ENCODE measurements around the gene TADA2B.

TADA2B gene

DNA sequence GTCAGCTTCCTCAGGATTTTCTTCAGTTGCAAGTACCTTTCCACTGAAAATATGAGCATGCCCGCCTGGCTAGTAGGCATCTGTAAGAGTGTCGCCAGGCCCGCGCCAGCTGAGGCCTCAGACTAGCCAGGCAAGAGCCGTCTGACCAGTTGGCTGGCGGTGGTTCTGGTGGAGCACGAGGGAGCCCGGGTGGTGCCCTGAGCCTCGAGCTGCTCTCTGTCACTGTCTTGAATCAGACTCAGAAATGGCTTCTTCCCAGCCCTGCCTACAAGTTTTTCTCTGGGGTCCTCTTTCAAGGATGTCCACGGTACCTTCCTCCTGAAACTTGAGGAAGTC, 12.8 kb downstream of the TADA2B start:
- DNase-seq: no peak

DNA sequence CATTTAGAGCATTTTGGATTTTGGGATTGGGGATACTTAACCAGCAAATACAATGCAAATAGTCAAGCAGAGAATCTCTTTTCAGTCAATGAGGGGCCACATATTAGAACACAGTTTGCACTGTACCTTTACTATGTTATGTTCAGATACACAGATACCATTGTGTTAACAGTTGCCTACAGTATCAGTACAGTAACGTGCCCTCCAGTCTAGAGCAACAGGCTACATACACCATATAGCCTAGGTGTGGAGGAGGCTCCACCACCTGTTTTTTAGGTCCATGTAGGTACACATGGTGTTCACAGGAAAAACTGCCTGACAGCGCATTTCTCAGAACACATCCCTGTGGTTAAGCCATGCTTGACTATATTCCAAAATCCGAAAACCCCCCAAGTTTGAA, 15.6 kb downstream of the TADA2B start:
- DNase-seq: no peak

DNA sequence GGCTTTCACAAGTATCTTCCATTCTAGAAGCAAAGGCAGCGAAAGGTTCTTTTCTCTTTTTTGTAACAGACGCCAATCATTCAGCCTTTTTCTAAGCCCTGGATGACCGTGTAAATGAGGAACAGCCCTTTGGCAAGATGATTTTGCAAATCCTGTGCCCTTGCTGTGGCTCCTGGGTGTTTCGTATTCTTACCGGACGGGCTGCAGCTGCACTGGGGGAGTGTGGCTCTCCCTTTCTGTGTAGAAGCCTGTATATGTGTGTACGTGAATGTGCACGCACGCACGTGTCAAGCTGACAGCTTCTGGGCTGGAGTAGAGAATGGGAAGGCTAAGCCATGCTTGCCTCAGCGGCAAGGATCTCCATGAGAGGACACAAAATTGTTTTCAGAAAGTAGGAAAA, 16.5 kb downstream of the TADA2B start:
- no peak for DNase-seq

DNA sequence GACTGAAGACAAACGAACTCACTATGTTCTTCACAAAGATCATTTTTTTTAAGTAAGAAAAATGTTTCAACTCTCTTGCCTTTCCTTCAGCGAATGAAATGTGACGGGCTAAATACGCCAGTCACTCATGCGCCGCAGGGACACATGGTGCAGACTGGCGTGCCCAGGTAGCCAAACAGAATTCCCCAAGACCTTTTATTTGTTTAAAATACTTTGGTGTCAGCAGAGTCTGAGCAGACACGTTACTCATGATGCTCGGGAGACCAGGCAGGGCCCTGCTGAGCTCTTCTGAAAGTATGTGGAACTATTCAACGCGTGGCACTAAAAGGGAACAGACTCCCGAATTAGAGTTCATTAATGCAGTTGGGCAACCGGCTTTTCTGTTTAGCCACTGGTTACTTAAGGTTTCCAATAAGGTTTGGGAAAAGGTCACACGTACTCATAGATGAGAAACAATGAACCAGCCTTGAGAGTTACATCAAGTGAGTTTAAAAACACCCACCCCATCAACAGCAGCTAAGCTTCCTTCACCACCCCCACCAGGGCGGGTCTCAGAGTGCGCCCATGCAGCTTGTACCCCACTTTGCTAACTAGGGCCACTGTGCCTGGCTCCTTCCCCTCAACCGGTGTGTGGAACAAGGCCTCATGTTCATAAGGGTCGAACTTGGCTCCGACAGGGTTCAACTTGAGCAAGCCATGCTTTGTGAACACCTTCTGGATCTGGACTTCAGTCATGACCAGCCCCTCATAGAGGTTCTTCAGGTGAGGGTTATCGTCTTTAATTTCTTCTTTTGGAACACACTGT, 17.4 kb downstream of the TADA2B start:
- DNase-seq: no peak

DNA sequence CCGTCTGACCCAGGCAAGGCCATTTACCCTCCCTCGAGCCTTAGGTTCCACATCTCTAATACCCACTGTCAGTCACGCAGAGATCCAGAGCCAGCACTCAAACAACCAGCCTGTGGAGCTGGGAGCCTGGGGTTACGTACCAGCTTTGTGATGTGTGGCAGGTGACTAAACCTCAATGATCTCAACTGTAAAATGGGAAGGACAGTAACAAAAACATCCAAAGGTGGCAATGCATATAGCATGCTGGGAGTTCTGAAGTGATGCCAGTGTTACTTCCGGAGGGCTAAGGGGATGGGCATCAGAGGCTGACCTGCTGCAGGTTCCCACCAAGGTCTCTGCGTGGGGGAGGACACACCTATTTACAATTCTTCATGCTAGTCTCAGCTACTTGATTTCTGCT, 18.6 kb downstream of the TADA2B start:
- no peak for DNase-seq

DNA sequence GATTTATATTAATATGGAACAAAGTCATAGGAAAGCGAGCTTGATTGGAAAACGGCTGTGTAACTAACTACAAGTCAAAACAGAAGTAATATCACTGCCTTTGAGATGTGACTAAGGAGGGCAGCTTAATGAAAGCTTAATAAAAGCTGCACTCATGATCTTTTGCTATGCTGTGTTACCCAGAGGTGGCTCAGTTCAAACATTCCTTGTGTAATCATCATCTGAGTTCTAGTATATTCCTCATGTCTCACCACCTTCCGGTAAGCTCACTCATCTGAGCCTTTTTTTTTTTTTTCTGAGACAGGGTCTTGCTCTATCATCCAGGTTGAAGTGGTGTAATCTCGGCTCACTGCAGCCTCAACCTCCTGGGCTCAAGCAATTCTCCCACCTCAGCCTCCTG, 19.6 kb downstream of the TADA2B start:
- DNase-seq: no peak

DNA sequence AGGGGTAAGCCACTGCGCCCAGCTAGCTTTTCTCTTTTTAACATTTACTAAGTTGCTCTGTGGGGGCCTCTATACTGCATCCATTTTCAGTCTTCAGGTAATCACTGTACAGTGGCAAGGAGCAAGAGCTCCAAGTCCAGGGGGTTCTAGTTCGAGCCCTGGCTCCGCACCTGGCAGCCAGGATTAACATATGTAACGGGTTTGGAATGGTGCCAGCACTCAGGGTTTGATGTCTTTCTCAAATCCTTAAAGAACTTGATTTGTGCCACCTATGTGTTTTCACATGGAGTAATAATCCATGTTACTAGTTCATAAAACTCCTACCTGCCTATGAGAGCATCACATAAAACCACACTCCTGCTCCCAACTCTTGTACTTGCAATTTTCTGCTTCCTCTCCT, 20.2 kb downstream of the TADA2B start:
- no peak for DNase-seq

DNA sequence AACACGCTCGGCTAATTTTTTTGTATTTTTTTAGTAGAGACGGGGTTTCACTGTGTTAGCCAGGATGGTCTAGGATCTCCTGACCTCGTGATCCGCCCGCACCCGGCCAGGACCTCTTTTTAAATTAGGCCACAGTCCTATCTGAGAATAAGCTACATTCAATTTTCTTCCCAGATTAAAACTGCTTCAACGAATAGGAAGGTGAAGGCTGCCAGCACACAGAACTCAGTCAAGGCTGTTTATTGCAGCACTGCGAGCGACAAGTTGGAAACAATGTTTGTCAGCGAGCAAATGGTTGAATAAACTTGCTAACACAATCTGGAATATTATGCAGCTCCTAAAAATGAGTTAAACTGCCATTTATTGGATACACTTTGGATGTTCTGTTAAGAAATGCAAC, 22.8 kb downstream of the TADA2B start:
- no peak for DNase-seq

DNA sequence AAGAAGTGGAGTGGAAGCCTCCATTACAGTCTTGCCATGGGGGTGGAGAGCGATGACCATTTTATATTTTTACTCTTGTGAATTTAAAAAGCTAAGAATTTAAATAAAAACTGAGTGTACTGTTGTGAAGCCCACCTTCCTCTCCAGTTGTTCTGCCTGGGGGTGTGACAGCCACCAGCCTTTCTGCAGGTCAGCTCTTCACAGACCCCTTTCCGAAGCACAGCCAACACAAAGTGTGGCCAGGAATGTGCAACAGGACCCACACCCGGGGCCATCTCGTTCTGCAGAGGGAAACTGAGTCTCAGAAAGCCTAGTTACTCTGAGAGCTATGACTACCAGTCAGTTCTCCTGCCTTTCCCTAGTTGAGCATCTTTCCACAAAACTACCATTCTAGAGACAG, 23.3 kb downstream of the TADA2B start:
- no peak for DNase-seq

DNA sequence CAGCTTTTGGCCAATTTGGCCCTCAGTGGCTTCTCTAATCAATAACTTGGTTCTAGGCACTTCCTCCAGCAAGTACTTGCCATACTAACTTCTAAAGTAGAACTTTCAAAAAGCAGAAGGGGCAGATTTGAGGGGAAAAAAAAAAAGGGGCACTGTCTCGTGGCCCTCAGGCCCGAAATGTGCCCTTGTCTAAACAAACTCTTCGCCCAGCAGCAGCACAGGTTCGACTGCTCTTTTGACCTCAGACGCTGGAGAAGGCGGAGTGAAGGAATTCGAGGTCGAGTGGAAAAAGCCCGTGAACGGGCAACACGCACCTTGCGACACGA, 23.9 kb downstream of the TADA2B start:
- no peak for DNase-seq

DNA sequence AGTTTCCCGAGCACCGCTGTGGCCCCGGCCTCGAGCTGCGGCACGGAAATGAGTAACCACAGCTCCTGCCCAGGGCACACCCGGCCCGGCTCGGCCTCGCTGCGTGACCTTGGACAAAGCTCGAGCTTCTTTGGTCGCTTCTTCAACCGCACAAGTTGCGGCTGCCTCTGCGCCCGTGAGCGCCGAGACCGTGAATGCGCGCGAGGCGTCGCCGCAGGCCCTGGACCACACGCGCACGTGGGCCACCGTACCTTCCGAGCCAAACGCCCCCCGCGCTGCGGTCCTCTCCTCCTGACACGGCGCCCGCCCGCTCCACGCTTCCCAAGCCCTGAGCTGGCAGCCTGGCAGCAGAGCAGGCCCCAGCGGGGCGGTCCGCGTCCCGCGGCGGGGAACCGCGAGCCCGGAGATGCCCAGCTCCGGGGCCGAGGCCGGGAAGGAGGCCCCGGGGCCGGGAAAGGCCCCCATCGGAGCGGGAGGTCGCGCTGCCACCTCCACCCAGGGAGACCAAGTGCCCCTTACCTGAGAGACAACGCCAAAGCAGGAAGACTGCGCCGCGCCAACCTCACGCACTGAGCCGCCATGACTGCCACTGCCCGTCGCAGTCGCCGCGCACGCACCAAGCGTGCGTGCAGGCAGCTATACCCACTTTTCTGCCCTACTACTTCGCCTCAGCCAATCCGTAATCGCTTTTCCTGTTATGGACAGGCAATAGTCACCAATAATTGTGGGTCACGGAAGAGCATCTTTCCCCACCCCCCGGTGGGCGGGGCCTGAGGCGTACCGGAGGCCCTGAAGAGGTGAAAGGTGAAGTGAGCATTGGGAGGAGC, 24.5 kb downstream of the TADA2B start, which contains the start of gene GRPEL1:
Gene GRPEL1 (minus strand): TSS at position 613 of the 827 bp plus-strand sequence. CDS start 32 bp downstream, at position 581.
- peak in 55 of 56 donors; percentile 84 to 100 (median 98) for DNase-seq

DNA sequence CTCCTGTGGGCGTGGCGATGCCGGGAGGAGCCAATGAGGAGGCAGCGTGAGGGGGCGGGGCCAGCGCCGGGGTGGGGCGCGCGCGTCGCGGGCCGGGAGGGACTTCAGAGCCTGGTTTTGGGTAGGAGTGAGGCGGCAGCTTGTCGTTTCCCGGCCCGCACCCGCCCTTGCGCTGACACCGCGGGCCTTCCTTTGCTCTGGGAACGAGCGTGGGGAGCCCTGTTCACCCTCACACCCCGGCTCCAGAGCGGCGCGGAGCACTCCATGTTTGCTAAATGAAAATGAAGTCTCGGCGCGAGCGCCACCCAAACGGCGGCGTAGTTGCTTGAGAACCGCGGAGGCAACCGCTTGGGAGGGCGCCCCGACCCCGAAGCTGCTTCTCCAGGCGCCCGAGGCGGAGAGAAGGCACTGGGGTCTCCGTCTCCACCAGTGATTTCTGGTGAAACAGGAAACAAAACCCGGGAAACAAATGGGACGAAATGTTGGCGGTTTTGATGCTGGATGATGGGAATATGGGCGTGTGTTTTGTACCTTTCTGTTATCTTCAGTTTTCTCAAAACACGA, 25.2 kb downstream of the TADA2B start:
- DNase-seq: peak in 1 of 56 donors; percentile 46

DNA sequence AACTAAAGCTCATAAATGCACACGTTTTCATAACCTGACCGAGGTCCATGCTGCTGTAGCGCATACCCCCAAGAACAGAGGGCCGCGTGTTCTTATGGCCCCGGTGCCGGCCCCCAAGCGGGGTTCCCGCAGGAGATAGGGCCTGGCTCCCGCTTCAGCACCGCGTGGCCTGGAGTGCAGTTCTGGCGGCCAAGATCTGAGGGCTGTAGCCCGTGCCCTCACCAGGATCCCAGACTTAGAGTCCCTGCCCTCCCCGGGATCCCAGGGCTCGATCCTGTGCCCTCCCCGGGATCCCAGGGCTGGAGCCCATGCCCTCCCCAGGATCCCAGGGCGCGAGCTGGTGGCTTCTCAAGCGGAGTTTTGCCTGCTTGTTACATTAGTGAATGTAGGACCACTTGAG, 25.7 kb downstream of the TADA2B start:
- DNase-seq: no peak

DNA sequence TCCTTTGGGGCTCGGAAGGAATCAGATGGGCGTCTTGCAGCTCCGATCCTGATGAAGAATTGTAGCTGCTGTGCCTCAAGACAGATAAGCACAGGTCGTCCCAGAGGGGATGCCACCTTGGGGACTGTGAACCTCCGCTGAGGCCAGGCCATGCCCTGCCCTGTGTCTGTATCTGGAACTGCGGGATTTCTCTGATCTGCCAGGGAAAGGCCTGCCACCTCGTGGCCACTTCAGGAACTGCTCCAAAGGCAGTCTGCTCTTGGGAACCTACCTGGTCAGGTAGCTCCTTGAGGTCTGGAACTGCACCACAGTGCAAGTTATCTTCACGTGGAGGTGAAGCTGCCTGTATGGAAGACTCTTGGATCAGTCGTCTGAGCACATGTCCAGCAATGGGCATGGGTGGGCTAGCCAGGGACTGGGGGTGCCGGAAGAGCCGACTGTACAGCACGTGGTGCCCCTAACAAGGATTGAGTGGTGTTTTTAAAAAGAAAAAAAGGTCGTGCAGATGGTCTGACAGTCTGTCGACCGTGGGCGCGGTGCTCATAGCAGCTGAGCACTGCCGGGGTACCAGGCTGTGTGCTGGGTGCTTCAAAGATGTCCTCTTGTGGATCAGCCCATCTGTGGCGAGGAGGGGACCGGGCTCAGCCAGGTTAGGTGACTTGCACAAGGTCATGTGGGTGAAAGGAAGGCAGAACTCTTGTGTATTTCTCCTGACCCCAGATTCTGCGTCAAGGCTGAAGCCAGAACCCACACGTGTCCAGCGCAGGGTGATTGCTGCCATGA, 27.7 kb downstream of the TADA2B start:
- peak in 52 of 56 donors; percentile 6 to 81 (median 50) for DNase-seq

DNA sequence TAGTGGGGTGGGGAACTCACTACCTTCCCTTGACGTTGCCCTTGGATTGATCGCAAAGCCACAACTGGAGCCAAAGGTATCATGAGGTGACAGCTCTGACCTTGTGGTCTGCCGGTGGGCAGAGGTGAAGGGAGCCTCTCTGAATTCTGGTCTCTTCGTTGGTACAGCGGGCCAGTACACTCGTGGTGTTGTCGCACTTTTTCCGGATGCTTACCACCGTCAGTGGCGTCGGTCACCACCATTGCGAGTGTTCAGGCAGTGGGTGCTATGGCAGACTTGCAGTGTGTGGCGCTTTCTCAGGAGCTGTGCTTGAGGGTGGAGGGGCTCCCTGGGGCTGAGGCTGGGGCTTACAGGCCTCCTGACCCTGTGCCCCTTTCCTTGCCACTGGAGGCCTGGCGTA, 29.9 kb downstream of the TADA2B start:
- no peak for DNase-seq

DNA sequence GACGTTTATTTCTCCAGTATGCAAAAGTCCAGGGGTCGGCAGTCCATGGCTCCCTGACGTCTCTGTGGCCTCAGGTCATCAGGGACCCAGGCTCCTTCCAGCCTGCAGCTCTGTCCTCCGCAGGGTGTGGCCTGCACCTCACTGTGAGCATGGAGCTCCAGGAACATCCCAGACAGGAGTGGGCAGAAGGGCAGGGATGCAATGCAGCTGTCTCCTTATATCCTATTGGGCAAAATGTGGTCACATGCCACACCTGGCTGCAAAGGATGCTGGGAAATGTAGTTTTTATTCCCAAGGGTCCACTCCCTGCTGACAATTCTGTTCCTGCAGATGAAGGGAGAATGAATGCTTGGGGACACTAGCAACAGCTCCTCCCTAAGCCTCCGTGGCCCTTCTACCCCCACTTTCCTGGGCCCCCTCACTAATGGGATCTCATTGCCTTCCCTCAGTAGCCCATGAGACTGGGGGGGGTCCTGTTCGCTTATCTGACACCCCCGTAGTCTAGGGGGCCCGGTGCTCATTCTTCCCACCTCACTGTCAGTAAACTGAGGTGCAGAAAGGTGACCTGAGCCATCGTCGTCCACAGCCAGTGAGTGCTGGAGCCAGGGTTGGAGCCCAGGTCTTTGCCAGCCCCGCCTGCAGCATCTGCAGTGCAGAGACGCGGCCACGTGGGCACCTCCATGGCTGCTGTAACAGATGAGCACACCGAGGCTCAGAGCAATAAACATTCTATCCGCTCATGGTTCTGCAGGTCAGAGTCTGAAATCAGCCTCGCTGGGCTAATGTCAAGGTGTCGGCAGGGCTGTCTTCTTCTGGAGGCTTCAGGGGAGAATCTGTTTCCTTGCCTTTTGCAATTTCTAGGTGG, 30.6 kb downstream of the TADA2B start:
- DNase-seq: peak in 5 of 56 donors; percentile 4 to 39 (median 16)

DNA sequence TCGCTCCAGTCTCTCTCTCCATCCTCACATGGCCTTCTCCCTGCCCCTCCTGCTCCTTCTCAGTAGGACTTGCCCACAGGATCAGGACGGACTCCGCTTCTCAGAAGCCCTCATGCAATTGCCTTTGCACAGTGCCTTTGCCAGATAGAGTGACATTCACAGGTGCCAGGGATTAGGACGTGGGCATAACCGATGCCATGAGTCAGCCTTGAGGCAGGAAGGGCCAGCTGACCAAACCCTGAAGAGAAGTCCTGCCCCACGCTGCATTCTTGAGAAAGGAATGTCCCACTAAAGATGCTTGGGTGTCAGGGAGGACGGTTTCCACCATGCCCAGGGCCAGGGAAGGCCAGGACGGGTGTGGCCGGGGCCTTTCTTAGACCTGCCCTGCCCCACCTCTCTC, 31.3 kb downstream of the TADA2B start:
- DNase-seq: no peak

DNA sequence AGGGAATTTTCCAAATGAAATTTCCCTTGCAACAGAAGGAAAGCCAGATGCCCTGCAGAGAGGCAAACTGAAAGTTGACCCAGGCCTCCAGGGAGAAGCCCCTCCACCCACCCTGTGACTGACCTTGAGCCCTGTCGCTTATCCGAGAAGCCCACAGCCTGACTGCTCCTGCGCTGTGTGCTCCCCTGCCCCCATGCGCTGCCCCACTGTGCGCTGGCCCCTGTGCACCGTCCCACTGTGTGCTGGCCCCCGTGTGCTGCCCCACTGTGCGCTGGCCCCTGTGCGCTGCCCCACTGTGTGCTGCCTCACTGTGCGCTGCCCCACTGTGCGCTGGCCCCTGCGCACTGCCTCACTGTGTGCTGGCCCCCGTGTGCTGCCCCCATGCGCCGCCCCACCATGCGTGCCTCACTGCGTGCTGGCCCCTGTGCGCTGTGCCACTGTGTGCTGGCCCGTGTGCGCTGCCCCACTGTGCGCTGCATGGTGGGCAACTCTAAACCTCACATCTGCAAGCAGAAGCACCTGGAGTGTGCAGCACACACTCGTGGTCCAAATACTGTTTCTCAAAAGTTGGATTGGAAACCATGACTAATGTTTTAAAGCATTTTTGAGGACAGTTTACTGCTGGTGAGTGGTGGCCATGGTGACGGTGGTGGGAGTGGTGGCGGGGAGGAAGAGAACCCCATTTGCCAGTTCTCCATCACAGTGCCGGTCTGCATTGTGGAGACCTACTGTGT, 33.0 kb downstream of the TADA2B start:
- no peak for DNase-seq

DNA sequence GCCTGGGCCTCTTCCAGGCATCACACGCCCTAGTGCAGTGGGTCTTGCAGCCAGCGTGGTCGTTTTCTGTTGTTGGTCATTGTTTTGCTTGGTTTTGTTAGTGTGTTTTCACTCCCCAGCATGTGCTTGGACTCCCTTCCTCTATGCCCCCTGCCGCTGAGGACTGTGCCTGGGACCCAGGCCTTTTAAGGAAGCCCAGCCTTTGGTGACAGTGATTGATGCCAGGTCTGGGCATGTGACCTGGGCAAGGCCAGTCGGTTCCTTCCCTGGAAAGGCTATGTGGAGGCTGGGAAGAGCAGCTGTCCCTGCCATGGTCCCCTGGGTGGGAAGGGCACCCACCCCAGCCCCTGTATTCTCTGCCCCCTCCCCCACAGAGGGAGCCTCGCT, 33.5 kb downstream of the TADA2B start:
- DNase-seq: no peak

DNA sequence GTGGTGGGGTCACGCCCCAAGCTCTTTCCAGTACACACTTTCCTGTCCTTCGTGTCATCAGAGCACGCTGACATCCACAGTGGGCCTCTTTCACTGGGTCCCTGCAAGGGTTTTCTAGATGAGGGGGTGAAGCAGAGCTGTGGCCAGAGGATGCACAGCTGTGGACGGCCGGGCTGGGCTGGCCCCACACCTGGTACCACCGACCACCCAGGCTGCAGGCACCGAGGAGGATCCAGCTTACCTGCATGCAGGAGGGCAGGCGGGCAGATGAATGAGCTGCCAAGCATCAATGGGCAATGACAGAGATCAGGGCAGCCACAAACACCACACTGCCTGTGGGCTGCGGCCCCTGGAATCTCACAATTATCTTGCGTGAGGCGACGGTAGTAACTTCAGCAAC, 34.2 kb downstream of the TADA2B start:
- no peak for DNase-seq

All from amygdala (tissue), 56 donors.